T-helper 9 cell (primary cell): ENCODE data around the gene CRYBA2.

ENCODE experiments used
- DNase-seq: peaks from one replicate; pipeline ENCODE4 v3.0.0-alpha.2; 2020
- total RNA-seq, 2 donors: gene quantifications; one replicate each; lab custom pipeline; 2026; lab: John Stamatoyannopoulos, UW

CRYBA2 gene, protein sequence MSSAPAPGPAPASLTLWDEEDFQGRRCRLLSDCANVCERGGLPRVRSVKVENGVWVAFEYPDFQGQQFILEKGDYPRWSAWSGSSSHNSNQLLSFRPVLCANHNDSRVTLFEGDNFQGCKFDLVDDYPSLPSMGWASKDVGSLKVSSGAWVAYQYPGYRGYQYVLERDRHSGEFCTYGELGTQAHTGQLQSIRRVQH
- total RNA-seq: 0 reads per million in 2 donors

- no peak for DNase-seq
Measured at GRCh38 chr2:218993345-218994315, at the start of gene CRYBA2. Gene CRYBA2, minus strand, starts transcription at chr2:218993422. Its CDS starts 246 bp downstream, at chr2:218993176.

DNA sequence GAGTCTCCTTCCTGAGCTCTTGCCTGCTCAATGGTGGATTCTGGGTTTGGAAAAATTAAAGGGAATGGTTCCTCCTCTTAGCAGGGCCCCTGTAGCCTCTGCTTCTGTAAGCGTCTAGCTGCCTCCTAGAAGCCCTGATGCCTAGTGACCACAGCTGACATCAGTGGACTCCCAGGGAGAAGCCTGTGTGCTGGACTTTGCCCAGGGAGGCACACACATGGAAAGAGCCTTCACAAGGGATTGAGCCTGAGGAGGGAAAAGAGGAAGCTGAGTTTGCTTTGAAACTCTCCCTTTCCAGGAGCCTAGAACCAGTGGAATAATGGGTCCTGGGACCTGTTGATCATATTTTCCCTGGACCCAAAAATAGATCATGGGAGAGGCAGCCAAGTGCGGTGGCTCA lies 49.5 kb upstream of the CRYBA2 start:
- DNase-seq: no peak

GRCh38 chr2:219042157-219042556 lies 48.9 kb upstream of the CRYBA2 start:
- no peak for DNase-seq

DNA sequence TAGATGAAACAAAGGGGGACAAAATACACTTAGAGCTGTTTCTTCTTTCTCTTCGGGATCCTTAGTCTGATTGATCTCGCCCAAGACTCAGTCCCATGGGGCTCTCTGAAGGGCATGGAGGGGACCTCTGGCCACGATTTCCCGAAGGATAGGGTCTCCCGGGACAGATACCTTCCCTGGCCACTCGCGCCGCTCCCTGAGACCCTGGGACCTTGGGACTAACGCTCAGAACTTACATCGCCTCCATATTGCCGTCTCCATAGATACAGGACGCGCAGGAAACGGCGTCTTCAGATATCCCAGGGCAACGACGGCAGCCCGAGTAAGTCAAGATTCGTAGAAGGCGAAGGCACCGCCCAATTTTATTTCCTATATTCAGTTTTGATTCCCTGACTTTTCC lies 48.0 kb upstream of the CRYBA2 start, which contains the start of gene CFAP65:
CFAP65 (minus strand) TSS at position 265 of the 400 bp plus-strand sequence. CDS start 2,468 bp downstream, outside the sequence.
- no peak for DNase-seq

DNA sequence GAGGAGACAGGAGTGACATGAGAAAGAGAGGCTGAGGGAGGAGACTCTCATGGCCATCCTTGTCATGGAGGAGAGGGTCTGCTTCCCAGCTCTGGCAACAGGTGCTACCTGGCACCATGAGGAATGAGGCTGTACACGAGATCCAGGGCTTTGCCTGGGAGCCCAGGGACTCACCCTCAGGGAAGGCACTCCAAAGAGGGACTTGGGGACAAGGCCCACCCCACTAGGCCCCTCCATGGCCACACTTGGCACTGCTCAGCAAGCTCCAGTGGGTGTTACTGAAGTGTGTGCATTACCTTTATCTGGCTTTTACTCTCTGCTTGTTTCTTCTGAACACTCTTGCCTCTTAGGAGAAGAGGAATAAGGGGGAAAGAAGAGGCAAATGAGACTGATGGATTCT lies 45.4 kb upstream of the CRYBA2 start:
- no peak for DNase-seq

DNA sequence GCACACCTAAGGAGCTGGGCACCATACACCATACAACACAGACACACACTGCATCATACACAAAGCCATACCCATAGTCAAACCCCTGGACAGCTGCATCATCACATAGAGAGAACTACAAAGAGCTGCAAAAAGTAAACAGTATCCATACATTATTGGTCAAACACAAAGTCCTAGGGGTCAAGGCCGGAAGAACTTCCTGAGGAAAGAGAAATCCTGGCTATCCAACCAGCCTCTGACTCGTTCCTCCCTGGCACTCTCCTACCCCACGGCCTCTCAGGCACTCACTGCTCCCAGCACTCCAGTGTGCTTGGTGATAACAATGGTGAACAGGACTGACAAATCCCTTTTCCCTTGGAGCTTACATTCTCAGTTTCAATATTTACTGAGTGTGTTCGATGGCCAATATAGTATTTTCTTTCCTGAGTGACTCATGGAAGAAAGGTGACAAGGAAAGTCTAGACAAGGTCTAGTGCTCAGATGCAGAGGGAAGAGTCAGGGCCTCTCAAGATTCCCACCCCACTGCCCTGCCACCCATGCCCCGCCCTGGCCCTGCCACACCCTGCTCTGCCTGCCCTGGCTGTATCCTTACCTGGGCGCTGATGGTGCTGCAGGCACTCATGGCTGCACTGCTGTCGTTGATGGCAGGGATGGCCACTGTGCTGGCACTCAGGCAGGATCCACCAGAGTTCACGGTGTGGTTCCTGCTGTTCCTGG lies 44.7 kb upstream of the CRYBA2 start:
- no peak for DNase-seq

- no peak for DNase-seq
Measured at GRCh38 chr2:219035942-219036341, 42.7 kb upstream of the CRYBA2 start.

DNA sequence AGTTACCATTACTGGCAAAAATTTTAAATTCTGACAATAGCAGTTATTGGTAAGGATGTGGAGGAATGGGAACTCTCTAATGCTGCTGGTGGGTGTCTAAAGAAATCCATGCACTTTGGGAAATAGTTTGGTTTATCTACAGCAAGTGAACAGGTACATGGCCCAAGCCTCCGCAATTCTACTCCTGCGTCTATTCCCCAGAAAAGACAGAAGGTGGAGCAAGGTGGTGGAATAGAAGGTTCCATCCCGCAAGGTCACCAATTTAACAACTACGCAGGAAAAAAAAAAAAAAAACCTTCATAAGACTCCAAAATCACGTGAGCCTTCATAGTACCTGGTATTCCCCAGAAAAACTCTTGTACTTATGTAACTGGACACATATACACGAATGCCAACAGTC lies 41.6 kb upstream of the CRYBA2 start:
- DNase-seq: no peak

DNA sequence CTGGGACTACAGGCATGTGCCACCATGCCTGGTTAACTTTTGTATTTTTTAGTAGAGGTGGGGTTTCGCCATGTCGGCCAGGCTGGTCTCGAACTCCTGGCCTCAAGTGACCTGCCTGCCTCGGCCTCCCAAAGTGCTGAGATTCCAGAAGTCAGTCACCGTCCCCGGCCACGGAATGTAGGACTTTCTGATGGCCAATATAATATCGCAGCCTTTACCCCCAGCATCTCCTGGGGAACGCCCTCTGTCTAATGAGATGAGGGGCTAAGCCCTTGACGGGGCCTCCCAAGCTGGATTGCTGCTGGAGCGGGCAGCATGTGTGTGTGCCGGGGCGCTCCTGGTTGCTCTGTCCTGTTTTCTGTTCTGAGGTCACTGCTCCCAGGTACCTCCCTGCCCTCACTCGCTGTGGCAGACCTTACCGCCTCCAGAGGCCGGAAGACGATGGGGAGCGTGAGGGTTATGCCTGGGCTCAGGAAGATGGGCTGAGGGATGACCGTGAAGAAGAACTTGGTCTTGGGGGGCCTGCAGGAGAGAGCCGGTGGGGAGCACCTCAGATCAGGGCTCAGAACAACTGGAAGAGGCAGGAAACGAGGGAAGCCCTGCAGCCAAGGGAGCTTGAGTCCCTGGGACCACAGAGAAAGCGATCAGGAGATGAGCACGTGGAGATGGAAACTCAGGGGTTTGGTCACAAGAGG lies 39.0 kb upstream of the CRYBA2 start:
- no peak for DNase-seq

GRCh38 chr2:219031005-219031738 lies 38.0 kb upstream of the CRYBA2 start:
- no peak for DNase-seq

- no peak for DNase-seq
Measured at GRCh38 chr2:219030177-219030940, 37.1 kb upstream of the CRYBA2 start.

- peak; percentile 73 for DNase-seq
Measured at GRCh38 chr2:219029829-219030165, 36.6 kb upstream of the CRYBA2 start.

- DNase-seq: no peak
Measured at GRCh38 chr2:219028996-219029828, 36.0 kb upstream of the CRYBA2 start.

- DNase-seq: no peak
Measured at GRCh38 chr2:219028141-219028540, 34.9 kb upstream of the CRYBA2 start.

DNA sequence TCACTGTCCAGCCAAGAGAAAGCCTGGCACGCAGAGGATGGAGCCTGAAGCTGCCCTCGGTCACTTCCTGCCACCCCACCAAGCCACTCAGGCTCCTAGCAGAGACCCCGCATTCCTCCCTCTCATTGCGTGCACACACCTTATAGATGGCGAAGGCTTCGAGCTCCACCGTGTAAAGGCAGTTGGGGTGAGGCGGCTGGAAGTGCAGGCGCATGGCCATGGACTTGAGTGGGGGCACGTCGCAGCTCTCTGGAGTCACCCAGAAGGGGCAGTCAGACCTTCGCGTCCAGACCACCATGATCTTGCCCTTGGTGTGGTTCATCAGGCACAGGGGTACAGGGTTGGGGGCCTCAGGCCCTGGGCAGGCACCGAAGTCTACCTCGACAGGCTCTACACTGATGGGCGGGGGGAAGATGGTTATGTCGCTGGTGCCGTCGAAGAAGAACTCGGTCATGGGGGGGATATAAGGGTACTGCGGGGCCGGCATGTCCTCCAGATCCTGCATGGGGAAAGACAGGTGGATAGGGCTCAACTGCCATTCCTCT lies 34.4 kb upstream of the CRYBA2 start:
- DNase-seq: no peak

DNA sequence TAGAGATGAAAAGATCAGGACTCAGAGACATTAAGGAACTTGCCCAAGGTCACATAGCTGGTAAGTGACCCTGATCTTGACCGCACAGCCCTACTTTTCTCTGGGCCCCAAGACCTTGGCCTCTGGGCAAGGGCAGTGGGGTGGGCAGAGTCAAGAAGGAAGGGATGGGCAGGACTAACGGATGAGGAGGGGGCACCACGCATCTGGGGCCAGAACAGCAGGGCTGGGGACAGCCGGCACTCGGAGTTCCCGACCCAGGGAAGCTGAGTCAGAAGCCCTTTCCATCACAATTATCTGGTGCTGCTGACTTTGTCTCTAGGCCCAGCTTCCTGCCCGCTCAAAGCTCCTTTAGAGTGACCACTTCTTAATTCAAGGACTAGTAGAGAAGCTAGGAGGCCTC lies 33.7 kb upstream of the CRYBA2 start:
- no peak for DNase-seq

GRCh38 chr2:219025637-219026585 lies 32.7 kb upstream of the CRYBA2 start:
- no peak for DNase-seq

- DNase-seq: no peak
Measured at GRCh38 chr2:219024059-219024458, 30.8 kb upstream of the CRYBA2 start.
